ENCODE data around the gene VIT.

DNA sequence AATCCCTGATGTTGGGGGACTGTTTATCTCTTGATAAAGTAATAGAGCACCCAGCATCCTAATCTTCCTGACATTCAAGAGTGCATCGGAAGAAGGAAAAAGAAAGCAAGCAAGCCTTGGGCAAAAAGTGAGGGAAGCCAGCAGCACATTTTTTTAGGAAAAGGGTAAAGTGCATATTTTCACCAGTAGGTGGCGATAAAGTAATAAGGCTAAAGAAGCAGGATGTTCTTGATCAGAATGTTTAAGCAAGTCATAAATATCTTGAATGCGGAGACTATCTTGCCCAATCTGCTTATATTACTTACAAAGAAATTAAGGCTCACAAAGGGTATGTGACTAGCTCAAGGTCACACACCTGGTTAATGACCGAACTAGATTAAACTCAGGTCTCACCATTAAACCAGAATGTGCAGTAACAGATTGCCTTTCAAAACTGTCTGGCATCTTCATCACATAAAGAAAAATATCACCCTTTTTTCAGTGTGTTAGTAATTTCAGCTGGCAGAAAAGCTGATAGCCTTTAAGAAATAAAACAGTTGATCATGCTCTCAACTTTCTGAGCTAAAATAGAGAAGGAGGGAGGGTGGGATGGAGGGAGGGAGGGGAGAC lies 83.8 kb downstream of the VIT start:
- TF ChIP-seq POLR2A (IDR thresholded peaks at IDR 0.05; ENCODE audit: low read depth, low read length) (no peak), POLR2AphosphoS5 (IDR thresholded peaks at IDR 0.05; ENCODE audit: low read depth, low read length) (no peak), TAF1 (IDR thresholded peaks at IDR 0.05; ENCODE audit: borderline replicate concordance, low read depth, low read length) (no peak)
